ENCODE measurements around the gene FAM210A.

GRCh38 chr18:13614641-13615288, 111.6 kb downstream of the FAM210A start:
- TF ChIP-seq CTCF (IDR thresholded peaks at IDR 0.05; ENCODE audit: borderline replicate concordance, extremely low read depth, low read length, poor library complexity, severe bottlenecking) (no peak), EZH2 (IDR thresholded peaks at IDR 0.05; ENCODE audit: borderline replicate concordance, low read depth, low read length, severe bottlenecking) (no peak)

Data from DND-41 (cell line).